Activated naive CD4-positive, alpha-beta T cell (primary cell): ENCODE measurements around the gene TCEANC.
"Not testable (repeated sequence)": the region's sequence is repeated elsewhere in the genome, so short reads cannot be mapped to it uniquely, and the experiment has no call there.

ENCODE experiments used
- DNase-seq, 4 experiments: peaks; one replicate each; lab custom pipeline; 2025; lab: John Stamatoyannopoulos, UW

TCEANC gene

DNA sequence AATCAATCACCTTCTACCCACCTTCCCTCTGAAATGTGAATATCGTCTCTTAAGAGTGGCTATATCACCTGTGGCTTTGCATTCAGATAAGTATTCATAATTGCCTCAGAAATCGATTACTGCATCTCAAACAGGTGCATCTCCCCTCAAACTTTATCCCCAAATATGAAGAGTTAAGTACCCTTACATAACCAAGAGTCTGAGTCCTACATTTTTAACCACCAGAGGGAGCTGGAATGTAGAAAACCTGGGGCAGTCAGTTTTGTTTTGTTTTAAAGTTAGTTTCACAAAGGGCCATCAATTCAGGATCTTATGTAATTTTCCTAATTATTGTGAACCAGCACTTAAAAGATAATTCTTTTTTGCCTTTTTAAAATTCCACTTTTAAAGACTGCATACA is 5.7 kb downstream of the TCEANC start:
- DNase-seq, result no peak

DNA sequence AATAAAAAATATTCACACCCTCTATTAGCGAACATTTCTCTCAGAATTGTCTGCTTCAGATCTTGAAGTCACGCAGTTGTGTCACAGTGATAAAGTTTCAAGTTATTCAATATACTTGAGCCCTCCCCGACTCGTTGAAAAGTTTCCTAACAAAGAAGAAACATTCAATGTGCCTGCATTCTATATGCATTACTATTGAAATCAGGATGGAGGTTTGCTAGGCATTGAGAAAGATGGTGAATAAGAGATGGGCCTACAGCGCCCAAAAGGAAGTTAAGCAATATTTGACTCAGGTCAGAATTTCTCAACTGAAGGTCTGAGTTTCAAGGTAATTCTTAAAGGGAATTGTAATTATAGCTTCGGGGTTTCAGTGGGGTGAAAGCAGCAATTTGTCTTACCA is 6.1 kb downstream of the TCEANC start:
- DNase-seq, result no peak

DNA sequence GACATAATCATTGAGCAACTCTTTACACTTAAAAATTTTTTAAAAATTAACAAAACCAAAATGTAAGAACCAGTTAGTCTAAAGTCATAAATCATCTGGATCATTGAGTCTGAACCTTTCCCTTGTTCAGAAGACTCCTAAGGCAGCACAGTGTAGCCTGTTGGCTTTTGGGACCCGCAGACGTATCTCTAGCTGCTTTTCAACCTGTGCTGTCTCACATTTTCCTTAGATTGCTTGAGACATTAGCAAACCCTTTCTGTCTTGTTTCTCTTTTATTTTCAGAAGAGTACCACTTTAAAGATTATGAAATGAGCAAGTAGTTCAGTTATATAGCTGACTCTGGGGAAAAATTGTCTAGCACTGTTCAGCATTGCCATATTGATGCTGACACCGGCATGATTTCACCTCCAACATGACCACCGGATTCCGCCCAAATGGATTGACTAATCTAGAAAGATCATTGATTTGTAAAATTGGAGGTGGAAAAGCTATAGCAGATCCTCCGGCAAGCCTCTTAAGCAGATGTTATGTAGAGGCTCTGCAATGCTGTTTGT is 8.9 kb downstream of the TCEANC start:
- DNase-seq, result no peak

DNA sequence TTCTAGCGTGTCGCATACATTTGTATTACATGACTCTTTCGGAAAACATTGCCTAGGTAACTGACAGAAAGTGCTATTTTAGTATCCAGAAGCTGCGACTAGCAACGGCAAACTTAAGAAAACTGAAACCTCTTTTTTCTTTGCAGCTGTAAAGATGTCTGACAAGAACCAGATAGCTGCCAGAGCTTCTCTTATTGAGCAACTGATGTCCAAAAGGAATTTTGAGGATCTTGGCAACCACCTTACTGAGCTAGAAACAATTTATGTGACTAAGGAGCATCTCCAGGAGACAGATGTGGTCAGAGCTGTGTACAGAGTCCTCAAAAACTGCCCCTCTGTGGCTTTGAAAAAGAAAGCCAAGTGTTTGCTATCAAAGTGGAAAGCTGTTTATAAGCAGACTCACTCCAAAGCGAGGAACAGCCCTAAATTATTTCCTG is 9.4 kb downstream of the TCEANC start:
- DNase-seq, result no peak

DNA sequence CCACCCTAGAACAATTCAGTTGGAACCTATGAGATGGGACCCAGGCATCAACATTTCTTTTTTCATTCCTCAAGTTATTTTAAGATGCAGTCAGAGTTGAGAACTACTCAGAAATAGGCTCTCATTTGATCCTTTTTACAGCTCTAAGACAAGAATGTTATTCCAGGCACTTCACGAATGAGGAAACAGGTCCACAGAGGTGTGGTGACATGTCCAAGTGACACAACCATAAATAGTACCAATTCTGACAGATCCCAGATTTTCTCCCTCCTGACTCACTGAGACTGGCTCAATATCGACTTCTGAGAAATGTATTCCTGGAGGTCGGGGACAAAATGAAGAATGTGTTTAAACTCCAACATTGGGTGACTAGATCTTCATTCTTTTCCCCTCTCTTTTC is 11.1 kb downstream of the TCEANC start:
- no peak for DNase-seq

DNA sequence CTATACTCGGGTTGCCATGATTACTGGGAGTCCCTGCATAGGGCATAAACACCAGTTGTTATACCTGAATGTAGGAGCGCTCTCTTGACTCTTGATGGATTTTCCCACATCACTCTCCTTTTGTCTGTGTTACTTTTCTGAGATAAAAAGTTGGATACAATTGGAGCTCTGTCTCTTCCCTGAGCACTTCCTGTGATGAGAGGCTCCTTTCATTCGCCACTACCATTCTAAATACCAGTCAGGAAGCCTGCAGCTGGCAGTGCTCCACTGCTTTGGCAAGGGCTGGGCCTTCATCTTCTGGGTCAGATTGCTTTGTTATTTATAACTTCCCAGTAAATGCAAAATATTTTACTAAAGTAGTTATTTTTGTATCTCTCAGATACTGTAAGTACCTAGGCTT is 13.9 kb downstream of the TCEANC start:
- no peak for DNase-seq

DNA sequence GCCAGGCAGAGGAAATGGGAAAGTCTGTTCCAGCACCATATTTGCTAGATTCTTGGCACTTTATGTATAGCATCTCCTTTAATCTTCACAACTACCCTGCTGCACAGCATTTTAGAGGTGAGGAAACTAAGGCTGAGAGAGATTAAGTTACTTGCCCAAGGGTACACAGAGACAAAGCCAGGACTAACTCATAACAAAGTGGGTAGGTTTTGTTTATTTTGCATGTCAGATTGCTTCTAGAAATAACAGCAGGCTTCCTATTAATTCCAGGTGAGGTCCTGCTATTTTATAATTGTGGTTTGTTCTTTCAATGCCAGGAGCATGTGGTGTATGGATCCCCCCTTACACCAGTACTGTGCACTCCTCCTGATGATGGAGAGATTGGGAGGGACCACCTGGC is 15.0 kb downstream of the TCEANC start:
- no peak for DNase-seq

DNA sequence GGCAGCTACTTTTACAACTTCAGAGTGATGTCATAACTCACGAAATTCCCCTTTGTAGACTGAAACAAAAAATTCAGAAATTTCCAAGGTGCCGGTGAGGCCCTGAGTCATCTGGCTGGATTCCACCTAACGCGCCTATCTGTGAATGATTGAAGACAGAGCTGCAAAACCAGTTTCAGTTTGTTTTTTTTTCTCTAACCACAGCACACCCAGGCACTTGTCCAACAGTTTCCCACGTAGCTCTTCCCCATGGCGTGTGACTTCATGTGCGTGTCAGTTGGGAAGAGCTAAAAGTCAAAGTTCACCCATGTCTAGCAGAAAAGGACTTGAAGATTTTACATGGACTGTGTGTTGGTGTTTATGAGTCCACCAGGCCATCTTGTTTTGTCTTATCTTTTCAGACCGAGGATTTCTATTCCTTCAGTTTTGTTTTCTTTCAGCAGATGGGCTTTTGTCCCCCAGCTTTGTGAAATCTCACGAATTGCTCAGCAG is 16.4 kb downstream of the TCEANC start:
- no peak for DNase-seq

DNA sequence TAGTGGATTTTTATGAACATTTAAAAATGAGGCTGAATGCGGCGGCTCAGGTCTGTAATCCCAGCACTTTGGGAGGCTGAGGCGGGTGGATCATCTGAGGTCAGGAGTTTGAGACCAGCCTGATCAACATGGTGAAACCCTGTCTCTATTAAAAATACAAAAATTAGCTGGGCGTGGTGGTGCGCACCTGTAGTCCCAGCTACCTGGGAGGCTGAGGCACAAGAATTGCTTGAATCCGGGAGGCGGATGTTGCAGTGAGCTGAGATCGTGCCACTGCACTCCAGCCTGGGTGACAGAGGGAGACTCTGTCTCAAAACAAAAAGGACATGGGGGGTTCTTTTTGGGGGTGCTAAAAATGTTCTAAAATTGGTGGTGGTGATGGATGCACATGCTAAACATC is 16.8 kb downstream of the TCEANC start:
- not testable (repeated sequence) for DNase-seq

DNA sequence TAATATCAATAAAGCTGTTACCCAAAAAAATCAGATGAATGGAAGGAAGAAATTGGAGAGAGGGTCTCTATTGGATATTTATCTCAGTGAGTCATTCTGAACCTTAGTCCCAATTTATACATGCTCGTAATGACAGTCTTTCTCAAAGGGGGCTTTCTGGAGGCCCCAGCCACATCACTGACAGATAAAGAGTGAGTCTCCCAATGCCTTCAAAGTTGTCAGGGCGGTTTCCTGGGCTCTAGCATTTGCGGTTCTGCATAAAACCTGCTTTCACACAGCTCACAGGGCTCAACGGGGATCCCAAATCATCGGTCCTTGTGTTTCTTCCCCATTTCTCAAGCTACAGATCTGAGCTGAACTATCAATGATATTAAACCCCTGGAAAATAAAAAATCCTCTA is 17.3 kb downstream of the TCEANC start:
- no peak for DNase-seq

DNA sequence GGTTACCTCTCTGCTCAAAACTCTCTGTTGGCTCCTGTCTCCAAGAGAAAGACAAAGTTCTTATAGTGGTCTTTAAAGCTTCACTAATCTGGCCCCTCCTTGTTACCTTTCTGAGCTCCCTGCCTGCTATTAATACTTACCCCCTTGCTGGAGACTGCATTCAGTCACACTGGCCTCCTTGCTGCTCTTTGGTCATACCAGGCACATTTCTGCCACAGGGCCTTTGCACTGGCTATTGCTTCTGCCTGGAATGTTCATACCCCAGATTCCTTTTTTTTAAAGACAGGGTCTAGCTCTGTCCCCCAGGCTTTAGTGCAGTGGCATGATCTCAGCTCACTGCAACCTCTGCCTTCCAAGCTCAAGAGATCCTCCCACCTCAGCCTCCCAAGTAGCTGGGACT is 20.1 kb downstream of the TCEANC start:
- DNase-seq, result no peak

DNA sequence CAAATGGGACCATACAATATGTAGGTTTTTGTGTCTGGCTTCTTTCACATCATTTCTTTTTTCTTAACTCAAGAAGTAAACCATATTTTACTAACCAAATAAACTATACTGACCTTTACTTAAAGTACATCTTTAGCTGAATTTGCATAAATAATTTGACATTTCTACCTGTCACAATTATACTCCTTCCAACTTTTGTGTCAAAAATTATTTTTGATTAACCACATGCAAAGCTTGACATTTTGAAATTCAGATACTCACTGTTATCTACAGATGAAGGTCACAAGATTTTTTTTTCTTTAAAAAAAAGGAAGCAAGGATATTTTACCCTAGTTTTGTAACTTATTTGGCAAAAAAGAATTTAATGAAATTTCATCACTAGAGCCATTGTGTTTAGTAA is 23.9 kb downstream of the TCEANC start:
- no peak for DNase-seq

DNA sequence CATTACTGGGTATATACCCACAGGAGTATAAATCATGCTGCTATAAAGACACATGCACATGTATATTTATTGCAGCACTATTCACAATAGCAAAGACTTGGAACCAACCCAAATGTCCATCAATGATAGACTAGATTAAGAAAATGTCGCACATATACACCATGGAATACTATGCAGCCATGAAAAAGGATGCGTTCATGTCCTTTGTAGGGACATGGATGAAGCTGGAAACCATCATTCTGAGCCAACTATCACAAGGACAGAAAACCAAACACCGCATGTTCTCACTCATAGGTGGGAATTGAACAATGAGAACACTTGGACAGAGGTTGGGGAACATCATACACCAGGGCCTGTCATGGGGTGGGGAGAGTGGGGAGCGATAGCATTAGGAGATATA is 26.8 kb downstream of the TCEANC start:
- DNase-seq, result not testable (repeated sequence)

DNA sequence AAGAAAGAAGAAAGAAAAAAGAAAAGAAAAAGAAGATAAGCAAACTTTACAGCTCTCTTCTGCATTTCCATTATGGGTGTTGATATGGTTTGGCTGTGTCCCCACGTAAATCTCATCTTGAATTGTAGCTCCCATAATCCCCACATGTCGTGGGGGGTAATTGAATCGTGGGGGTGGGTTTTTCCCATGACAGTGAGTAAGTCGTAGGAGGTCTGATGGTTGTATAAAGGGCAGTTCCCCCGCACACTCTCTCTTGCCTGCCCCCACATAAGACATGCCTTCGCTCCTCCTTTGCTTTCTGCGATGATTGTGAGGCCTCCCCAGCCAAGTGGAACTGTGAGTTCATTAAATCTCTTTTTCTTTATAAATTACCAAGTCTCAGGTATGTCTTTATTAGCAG is 28.7 kb downstream of the TCEANC start:
- DNase-seq, result no peak

DNA sequence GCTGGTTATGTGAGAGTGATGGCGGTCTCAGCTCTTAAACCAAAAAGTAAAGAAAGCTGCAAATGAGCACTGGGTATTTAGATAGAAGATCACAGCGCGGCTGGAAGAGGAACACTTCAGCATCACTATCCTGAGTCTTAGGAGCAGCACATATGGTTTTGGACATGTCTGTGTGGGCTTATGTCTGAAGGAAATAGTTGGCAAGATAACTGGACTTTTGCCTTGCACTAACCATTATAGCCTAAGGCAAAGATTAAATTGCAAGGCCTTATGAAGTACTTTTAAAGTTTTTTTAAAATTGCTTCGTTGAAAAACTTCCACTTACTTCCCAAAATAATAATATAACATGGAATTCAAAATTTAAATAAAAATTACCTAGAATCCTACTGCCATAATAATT is 31.4 kb downstream of the TCEANC start:
- DNase-seq, result no peak

DNA sequence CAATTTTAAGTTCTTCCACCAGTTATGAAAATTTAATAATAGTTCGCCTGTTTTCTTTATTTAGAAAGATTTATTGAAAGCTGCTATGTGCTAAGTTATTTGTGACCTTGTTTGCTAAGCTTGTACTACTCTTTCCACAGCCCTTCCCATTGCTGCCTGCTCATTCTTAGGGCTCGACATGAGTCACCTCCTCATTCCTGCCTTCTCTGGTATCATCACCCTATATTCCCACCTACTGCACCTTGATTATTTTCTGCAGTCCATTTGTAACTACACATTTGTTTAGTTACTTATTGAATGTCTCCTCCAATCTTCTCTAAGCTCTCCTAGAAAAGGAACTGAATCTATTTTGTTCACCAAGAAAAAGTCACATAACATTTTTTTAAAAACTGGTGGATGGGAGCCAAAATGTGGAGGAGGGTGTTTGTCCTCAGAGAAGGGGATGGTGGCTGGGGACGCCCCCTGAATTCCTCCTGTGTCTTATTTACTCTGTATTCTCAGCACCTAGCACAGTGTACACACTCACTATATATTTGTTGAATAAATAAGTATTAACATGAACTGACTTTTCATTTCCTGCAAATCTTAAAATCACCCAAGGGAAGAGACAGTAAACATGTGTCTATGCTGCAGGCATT is 32.3 kb downstream of the TCEANC start:
- no peak for DNase-seq

DNA sequence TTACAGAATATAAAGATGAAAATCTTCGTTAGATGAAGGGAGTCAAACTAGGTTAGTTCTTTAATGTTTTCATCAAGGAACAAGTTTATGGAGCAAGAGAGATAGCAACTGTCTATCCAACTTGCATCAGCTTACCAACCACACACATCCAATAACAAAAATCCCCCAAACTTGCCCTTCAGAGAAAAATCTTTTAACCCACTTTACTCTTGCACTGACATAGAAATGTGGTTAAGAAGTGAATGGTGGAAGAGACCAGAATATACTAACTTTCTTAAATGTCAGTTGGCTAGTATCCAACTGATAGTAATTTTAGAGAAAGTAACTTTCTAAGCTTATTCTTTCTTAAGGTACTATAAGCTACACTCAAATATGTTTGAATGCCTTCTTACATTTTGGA is 34.3 kb downstream of the TCEANC start:
- no peak for DNase-seq

DNA sequence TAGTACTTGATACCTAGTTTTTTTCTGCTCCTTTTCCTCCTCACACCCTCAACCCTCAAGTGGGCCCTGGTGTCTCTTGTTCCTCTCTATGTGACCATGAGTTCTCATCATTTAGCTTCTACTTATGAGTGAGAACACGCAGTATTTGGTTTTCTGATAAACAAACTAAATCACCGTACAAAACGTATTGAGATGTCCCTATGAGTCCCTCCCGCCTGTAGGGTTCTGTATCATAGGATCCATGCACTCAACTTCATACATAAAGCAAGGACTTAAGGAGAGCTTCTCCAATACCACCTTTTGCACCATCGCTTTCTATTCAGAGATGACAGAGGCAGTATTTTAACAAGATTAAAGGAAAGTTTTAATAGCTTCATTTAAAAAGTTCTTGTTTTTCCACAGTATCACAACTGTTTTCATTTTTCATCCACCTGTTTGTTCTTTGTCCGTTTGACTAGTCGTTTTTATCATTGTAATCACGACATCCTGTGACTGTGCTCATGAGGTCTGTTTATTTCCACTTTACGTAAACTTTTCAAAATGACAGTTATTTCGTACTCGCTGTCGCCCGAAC is 35.5 kb downstream of the TCEANC start:
- DNase-seq, result no peak

DNA sequence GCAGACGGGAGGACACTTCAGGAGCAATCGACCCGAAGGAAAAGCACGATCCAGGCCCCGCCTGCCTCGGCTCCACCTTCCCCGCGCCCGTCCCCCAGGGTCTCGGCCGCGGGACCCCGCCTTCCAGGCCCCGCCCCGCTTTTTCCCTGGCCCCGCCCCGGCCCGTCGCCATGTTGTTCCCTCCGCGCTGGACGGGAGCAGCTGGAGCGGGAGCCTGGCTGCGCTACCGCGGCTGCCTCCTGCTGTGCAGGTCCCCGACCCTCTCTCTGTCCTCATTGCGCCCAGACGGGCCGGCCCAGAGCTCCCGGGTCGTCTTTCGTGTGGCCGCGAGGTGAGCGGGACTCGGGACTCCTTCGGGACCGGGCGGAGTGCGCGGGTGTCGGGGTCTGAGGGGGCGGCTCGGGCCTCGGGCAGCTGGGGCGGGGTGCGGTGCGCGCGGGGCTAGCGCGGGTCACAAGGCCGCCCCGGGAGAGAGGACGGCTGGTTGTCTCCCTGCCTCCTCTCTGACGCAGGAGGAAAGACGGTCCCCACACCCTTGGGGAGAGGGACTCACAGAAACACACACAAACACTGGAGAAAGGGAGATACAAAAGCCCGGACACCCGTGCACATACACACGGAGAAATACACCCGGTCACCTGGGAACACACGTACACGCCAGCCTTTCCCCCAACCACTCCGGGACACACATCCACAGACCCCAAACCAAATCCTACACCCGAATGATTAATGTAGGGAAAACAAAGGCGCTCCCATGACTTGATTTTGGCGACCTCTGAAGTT is 36.2 kb downstream of the TCEANC start, which contains the start of gene RAB9A:
TSS of gene RAB9A (plus strand) at position 171 of the 783 bp plus-strand sequence. CDS start 19,619 bp downstream, outside the sequence.
- DNase-seq, result peak; percentile 46 to 76 (median 62)

DNA sequence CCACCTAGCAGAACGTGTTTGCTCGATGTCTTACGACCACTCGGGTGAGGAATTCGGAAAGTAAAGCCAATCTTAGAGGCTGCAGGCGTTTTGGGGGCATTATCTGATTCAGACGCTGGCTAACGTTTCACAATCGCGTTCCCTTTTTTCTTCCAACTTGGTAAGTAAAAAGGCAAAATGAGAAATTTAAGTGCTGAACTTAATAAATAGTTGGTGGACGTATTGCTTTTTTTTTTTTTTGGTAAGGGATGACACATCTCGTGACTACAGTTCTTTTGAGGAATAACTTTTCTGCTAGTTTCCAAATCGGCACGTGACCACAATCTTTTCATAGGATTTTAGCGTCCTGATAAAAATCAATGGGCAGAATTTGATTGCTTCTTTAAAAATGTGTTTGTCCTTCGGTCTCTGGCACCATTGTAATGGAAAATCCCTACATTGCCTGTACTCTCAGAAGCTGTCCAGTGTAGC is 36.8 kb downstream of the TCEANC start:
- no peak for DNase-seq

DNA sequence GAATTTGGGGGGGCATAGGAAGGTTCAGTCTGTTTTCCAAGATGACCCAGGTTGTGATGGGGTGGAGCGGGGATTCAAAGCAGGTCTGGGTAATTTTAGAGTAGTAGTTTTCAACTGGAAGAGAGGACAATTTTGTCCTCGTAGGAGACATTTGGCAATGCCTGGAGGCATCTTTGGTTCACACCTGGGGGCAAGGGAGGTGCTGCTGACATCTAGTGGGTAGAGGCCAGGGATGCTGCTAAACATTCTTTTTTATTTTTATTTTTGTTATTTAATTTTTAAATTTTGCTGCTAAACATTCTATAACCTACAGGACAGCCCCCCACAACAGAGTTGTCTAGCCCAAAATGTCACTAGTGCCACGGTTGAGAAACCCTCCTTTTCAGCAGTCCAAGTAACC is 37.9 kb downstream of the TCEANC start:
- DNase-seq, result no peak

DNA sequence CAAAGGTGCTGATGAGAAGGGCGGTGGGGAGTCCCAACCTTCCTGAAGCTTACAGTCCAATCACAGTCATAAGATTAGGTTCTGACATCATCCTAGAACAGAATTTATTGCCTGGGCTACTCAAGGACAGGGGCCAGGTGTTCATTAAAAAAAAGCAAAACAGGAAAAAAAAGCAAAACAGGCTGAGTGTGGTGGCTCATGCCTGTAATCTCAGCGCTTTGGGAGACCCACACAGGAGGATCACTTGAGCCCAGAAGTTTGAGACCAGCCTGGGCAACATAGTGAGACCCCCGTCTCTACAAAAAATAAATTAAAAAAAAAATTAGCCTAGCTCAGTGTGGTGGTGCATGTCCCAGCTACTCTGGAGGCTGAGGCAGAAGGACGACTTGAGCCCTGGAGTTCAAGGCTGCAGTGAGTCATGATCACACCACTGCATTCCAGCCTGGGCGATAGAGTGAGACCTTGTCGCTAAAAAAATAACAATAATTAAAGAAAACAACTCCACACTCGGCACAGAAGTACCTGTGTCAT is 39.0 kb downstream of the TCEANC start:
- DNase-seq, result no peak
